Epithelial cell of proximal tubule (primary cell): ENCODE results near the gene AMACR. TPM values are rescaled to one million over a fixed set of nuclear protein-coding genes. Genes with fewer than 3 reads are reported as not detected.

Source experiments
- DNase-seq: peaks from one replicate; pipeline ENCODE4 v3.0.0-alpha.2; 2011; ENCODE audit warnings: low read depth
- H3K4me3 ChIP-seq: 2 replicates; pipeline ENCODE4 v1.5.1; 2011; ENCODE audit warnings: low read depth, mild to moderate bottlenecking, low read length
- total RNA-seq: library from RNA; depleted of rRNA; stranded (reverse); fragments of >200 nt; gene quantifications from 2 replicates; pipeline ENCODE4 v1.2.3, GENCODE V29; 2015
- TF ChIP-seq, protein P1 (sequence below): conservative IDR thresholded peaks from 2 replicates; pipeline ENCODE4 v1.5.1; 2012; ENCODE audit warnings: low read depth, mild to moderate bottlenecking, low read length

Gene AMACR
- 5.4 and 6.4 TPM in 2 replicates for total RNA-seq

DNA sequence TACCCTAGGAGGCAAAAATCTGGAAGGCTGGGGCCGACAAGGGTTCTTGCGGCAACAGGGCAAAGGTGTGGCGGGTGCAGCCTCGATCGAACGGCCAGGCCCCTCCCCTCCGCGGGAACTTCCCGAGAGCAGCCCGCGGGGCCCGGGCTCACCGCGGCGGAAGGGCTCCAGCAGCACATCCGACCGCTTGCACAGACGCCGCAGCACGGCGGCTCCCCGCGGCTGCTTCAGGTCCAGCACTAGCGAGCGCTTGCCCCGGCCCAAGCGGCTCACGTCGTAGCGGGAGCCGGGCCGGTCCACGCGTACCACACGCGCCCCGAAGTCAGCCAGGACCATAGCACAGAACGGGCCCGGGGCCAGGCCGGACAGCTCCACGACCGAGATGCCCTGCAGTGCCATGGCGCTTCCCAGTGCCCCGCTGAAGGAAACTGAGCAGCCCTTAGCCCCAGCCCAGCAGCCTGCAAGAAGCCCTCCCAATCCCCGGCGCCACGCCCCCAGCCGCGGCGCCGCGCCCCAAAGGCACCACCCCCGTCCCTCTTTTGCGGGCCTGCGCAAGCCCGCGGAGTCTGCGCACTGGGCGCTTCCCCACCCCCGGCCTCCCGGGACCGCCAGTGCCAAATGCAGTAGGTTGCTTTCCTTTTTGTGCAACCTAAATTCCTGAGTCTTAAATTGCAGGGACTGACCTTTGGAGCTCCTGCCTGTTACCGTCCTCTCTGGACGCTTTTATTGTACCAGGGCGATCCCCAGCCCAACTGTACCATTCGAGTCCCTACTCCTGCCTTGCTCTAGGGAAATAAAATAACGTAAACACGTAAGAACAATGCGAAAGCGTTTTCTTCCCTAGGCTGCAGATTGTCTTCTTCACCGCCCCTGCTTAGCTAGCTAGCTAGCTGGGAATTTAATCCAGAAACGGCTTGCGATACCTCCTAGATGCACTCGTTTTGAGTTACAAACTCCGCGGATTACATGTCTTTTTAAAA, at the start of gene AMACR:
Gene AMACR, minus strand, starts transcription at position 430 of the 980 bp plus-strand sequence. Its CDS starts 31 bp downstream, at position 399.
- DNase-seq = no peak
- TF ChIP-seq, protein P1, sequence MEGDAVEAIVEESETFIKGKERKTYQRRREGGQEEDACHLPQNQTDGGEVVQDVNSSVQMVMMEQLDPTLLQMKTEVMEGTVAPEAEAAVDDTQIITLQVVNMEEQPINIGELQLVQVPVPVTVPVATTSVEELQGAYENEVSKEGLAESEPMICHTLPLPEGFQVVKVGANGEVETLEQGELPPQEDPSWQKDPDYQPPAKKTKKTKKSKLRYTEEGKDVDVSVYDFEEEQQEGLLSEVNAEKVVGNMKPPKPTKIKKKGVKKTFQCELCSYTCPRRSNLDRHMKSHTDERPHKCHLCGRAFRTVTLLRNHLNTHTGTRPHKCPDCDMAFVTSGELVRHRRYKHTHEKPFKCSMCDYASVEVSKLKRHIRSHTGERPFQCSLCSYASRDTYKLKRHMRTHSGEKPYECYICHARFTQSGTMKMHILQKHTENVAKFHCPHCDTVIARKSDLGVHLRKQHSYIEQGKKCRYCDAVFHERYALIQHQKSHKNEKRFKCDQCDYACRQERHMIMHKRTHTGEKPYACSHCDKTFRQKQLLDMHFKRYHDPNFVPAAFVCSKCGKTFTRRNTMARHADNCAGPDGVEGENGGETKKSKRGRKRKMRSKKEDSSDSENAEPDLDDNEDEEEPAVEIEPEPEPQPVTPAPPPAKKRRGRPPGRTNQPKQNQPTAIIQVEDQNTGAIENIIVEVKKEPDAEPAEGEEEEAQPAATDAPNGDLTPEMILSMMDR = no peak
- peak within 1 kb of the TSS; percentile 82 for H3K4me3 ChIP-seq

DNA sequence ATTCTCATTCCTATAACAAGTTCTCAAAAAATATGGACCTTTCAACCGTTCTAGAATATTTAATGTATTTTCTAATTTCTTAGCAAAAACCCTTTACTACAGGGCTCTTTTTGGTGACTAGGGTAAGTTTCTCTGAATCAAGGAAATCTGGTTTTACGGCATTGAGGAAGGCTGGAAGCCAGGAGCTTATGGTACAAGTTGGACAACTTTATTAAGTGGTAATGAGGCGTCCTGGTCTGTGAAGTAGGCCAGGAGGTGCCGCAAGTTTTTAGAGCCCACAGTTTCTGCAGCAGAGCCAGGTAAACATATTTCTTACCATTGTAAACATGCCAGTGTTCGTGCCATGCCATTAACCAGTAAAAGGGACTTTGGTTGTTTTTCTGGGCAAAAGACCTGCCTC, 49.7 kb upstream of the AMACR start:
- TF ChIP-seq, protein P1 = no peak
- DNase-seq = no peak
- H3K4me3 ChIP-seq = no peak overlapping the region

DNA sequence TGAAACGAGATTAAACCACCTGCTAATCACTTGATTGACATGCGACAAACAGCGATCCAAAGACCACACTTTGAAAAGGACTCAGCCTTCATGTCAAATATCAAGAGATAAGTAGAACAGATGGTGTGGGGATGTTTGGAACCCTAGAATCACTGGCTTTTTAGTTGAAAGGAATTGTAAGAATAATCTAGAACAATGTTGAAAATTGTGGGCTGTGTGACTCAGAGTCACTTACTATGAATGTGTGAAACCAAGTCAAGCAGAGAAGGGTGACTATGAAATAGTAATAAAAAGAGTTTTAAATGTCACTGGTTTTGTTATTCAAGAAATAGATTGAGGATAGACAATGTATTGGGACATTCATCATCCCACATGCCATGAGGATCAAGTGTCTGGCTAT, 49.3 kb upstream of the AMACR start:
- no peak for DNase-seq
- TF ChIP-seq, protein P1 = no peak
- no peak overlapping the region for H3K4me3 ChIP-seq

DNA sequence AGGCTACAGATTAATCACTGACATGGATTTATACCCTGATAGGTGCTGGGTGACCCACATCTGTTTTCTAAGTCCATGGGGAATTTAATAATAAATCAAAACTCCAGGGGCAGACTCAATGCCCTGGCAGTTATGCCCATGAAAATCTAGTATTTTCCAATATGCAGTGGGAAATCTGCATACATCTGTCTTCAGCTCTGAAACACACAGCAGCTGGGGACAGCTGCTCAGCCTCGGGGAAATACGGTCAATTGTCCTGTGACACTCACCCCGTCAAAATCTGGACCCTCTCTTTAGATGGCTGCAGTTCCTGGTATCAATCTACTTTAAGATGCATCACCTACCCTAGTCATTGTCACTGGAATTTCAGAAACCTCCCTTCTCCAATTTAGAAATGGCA, 47.8 kb upstream of the AMACR start:
- DNase-seq = no peak
- H3K4me3 ChIP-seq = no peak overlapping the region

DNA sequence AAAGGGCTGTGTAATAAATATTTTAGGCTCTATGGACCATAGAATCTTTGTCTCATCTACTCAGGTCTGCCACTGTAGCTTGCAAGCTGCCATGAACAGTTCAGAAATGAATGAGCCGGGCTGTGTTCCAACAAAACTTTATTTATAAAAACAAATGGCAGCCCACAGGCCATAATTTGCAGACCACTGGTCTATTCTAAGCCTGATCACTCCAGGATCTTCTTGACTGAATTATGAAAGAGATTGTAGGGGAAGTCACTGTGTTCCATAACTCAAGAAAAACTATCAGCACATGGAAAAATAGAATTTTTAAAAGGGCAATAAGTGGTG, 46.5 kb upstream of the AMACR start:
- H3K4me3 ChIP-seq = no peak overlapping the region
- DNase-seq = no peak
- TF ChIP-seq, protein P1 = no peak

More for the DNA sequence above, 47.8 kb upstream of the AMACR start:
- TF ChIP-seq, protein P1 = no peak

DNA sequence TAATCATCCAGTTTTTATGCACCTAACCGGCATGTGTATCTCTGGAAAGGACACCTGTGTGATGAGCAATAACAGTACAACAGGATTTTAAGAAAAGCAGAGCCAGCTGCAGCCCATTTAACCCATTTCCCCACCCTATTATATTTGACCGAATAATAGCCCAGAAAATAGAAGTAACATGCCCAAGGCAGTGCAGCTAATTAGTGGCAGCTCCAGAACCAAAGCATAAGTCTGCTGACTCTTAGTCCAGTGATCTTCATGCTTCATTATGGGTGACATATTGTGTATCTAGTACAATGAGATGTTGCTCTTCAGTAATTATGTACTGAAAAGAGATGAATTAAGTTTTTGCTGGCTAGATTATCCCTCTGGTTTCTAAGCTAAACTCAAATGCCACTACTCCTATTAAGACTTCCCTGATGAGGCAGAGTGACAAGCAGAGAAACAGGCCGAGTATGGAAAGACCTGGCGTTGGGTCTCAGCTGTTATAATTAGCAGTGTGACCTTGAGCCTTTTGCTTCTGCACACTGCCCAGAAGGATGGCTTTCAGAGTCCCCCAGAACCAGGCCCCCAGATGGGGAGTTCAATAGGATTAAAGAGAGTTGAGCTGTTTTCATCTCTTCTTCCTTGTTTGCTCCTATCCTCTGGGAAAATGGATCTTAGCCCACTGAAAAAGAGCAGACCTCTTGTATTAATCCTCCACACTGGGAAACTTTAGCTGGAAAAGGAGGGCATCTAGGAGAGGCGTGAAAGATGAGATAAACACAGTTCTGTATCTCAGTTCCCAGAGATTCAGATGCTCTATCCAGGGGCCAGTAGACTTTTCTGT, 45.9 kb upstream of the AMACR start:
- TF ChIP-seq, protein P1 = no peak
- DNase-seq = no peak
- H3K4me3 ChIP-seq = no peak overlapping the region
